Measurements from ENCODE around the gene CCDC177.

DNA sequence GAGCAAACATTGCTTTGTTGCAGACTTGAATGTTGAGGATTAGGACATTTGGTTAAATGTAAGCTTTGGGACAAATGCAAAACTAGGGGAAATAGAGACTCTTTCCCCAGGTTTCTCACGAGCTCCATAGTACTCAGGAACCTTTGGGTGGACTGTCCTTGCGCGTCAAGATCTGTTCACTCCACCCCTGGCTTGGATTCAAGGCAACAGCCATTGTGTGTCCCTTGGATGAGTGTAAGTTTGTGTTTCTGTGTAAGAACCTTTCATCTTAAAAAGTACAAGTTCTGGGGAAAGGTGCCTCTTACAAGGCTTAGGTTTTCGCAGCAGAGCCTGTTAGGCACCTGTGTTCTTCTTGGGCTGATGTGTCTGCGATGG is 40.4 kb upstream of the CCDC177 start:
- TF ChIP-seq, protein P1, sequence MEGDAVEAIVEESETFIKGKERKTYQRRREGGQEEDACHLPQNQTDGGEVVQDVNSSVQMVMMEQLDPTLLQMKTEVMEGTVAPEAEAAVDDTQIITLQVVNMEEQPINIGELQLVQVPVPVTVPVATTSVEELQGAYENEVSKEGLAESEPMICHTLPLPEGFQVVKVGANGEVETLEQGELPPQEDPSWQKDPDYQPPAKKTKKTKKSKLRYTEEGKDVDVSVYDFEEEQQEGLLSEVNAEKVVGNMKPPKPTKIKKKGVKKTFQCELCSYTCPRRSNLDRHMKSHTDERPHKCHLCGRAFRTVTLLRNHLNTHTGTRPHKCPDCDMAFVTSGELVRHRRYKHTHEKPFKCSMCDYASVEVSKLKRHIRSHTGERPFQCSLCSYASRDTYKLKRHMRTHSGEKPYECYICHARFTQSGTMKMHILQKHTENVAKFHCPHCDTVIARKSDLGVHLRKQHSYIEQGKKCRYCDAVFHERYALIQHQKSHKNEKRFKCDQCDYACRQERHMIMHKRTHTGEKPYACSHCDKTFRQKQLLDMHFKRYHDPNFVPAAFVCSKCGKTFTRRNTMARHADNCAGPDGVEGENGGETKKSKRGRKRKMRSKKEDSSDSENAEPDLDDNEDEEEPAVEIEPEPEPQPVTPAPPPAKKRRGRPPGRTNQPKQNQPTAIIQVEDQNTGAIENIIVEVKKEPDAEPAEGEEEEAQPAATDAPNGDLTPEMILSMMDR (IDR thresholded peaks at IDR 0.05 in 2 of 3, conservative IDR thresholded peaks at IDR 0.05 in 1 of 3; ENCODE audit: insufficient read depth in 2 of 3, low read depth in 1 of 3, low read length in 3 of 3): no peak
- TF ChIP-seq ZNF431 (CRISPR knock-in tag; IDR thresholded peaks at IDR 0.05) (no peak), ZNF239 (CRISPR knock-in tag; IDR thresholded peaks at IDR 0.05) (no peak), JUN (IDR thresholded peaks at IDR 0.05; ENCODE audit: borderline replicate concordance, low read depth, low read length) (no peak), JUN (CRISPR knock-in tag; IDR thresholded peaks at IDR 0.05; ENCODE audit: borderline replicate concordance) (no peak), ATF7 (IDR thresholded peaks at IDR 0.05) (no peak), BHLHE40 (IDR thresholded peaks at IDR 0.05; ENCODE audit: low read length) (no peak), WHSC1 (IDR thresholded peaks at IDR 0.05; ENCODE audit: low read length) (no peak)
- TF ChIP-seq, protein P2, sequence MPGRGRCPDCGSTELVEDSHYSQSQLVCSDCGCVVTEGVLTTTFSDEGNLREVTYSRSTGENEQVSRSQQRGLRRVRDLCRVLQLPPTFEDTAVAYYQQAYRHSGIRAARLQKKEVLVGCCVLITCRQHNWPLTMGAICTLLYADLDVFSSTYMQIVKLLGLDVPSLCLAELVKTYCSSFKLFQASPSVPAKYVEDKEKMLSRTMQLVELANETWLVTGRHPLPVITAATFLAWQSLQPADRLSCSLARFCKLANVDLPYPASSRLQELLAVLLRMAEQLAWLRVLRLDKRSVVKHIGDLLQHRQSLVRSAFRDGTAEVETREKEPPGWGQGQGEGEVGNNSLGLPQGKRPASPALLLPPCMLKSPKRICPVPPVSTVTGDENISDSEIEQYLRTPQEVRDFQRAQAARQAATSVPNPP (IDR thresholded peaks at IDR 0.05; ENCODE audit: borderline replicate concordance, insufficient read depth, insufficient read length): no peak
